HepG2 (cell line): ENCODE data around the gene SEC31B. TPM values are rescaled to one million over a fixed set of nuclear protein-coding genes. Genes with fewer than 3 reads are reported as not detected.

Experiments
- ATAC-seq: fragments of 200-7000 bp; cut with Tn5 transposase; 3 replicates; pipeline ENCODE4 v1.9.1; 2020; ENCODE audit warnings: mild to moderate bottlenecking, moderate library complexity
- BruUV-seq: library from RNA; stranded (reverse); fragments of 400-500 nt; replicated peaks from 2 replicates; lab custom pipeline; 2021; lab: Mats Ljungman, UMichigan
- CTCF ChIA-PET: fragments of 300-600 bp; formaldehyde crosslinking; extraction: SDS; loops from one replicate; lab custom pipeline; 2021; ENCODE audit warnings: low total read pairs, inconsistent platforms, low intra/inter-chr PET ratio; lab: Yijun Ruan, JAX
- POLR2A ChIA-PET: fragments of 350-600 bp; sonication (Branson Sonifier 250); formaldehyde crosslinking; loops from one replicate; lab custom pipeline; 2020; ENCODE audit warnings: antibody characterized with exemption, inconsistent platforms; lab: Yijun Ruan, JAX
- DNase-seq: peaks from one replicate; pipeline ENCODE4 v3.0.0-alpha.2; 2015; ENCODE audit warnings: low spot score
- FAIRE-seq: peaks from 3 replicates; lab custom pipeline; 2011; peaks lifted over from hg19 to GRCh38; lab: Jason Lieb, UNC
- H2AFZ ChIP-seq: one replicate; pipeline ENCODE4 v1.6.1; 2011; ENCODE audit warnings: low read length, inconsistent platforms
- H3K27ac ChIP-seq: fragments of 300-600 bp; 3 replicates; pipeline ENCODE4 v1.8.0; 2011; ENCODE audit warnings: mixed run types, mild to moderate bottlenecking, mixed read lengths, low read length, inconsistent platforms; ENCODE audit not compliant: insufficient read depth; ENCODE audit errors: extremely low read length
- H3K27me3 ChIP-seq, 2 experiments: fragments of 200-600 bp in 1 of 2; 2 replicates in 1 of 2; 3 replicates in 1 of 2; pipeline versions ENCODE4 v1.6.0 to v1.8.0; 2011; ENCODE audit warnings: low read length in 2 of 2, mild to moderate bottlenecking in 2 of 2, moderate library complexity in 2 of 2, inconsistent platforms in 1 of 2; ENCODE audit not compliant: insufficient read depth in 2 of 2, control insufficient read depth in 1 of 2
- H3K36me3 ChIP-seq, 2 experiments: fragments of 200-600 bp in 1 of 2; replicated peaks in 1 of 2; 2 replicates in 1 of 2; 3 replicates in 1 of 2; pipeline versions ENCODE4 v1.5.1 to v1.8.0; 2011; ENCODE audit warnings: low read length in 2 of 2, inconsistent platforms in 1 of 2; ENCODE audit not compliant: insufficient read depth in 2 of 2, control insufficient read depth in 1 of 2
- H3K4me1 ChIP-seq: 2 replicates; pipeline ENCODE4 v1.5.1; 2012; ENCODE audit warnings: low read length, inconsistent platforms; ENCODE audit not compliant: insufficient read depth
- H3K4me2 ChIP-seq: 2 replicates; pipeline ENCODE4 v1.6.0; 2011; ENCODE audit warnings: low read depth, low read length, inconsistent platforms
- H3K4me3 ChIP-seq, 3 experiments: fragments of 200-600 bp in 1 of 3; sonication (generic), shearing (Covaris generic) in 1 of 3; replicated peaks in 1 of 3; 2 replicates each; pipeline ENCODE4 v1.5.1; 2011 to 2016; ENCODE audit warnings: low read length in 3 of 3, inconsistent platforms in 2 of 3, low read depth in 2 of 3, mild to moderate bottlenecking in 2 of 3, control low read depth in 1 of 3, mixed read lengths in 1 of 3; ENCODE audit not compliant: insufficient read depth in 1 of 3
- H3K79me2 ChIP-seq: one replicate; pipeline ENCODE4 v1.6.1; 2011; ENCODE audit warnings: low read length, inconsistent platforms; ENCODE audit not compliant: insufficient read depth
- H3K9ac ChIP-seq: 2 replicates; pipeline ENCODE4 v1.6.0; 2011; ENCODE audit warnings: mild to moderate bottlenecking, low read depth, low read length, inconsistent platforms; ENCODE audit not compliant: insufficient read depth
- H3K9me3 ChIP-seq: 2 replicates; pipeline ENCODE4 v1.5.1; 2012; ENCODE audit warnings: mild to moderate bottlenecking, low read length
- H4K20me1 ChIP-seq: 2 replicates; pipeline ENCODE4 v1.6.0; 2011; ENCODE audit warnings: inconsistent platforms, mild to moderate bottlenecking, low read length, moderate library complexity; ENCODE audit not compliant: insufficient read depth
- ARNT2 ChIP-seq: sonication (generic); formaldehyde crosslinking; IDR thresholded peaks from 2 replicates; pipeline ENCODE4 v1.8.0; 2022; ENCODE audit warnings: mild to moderate bottlenecking, low read depth, missing genetic modification reagents, moderate library complexity
- JARID2 ChIP-seq: sonication (generic); formaldehyde crosslinking; IDR thresholded peaks from 2 replicates; pipeline ENCODE4 v1.8.1; 2023; ENCODE audit warnings: missing genetic modification reagents, inconsistent platforms; ENCODE audit not compliant: insufficient replicate concordance
- NBN ChIP-seq: fragments of 450-650 bp; conservative IDR thresholded peaks from 2 replicates; pipeline ENCODE4 v1.6.1; 2017
- PRPF4 ChIP-seq: fragments of 200-400 bp; formaldehyde crosslinking; IDR thresholded peaks from 2 replicates; pipeline ENCODE4 v1.6.1; 2016; ENCODE audit warnings: low read length, low read depth; ENCODE audit not compliant: poor library complexity, severe bottlenecking
- RARA ChIP-seq: IDR thresholded peaks from 2 replicates; pipeline ENCODE4 v1.6.1; 2016; ENCODE audit warnings: missing genetic modification reagents, missing compliant biosample characterization
- SALL1 ChIP-seq: sonication (generic); formaldehyde crosslinking; IDR thresholded peaks from 2 replicates; pipeline ENCODE4 v1.8.0; 2022; ENCODE audit warnings: mild to moderate bottlenecking, missing genetic modification reagents
- ZC3H13 ChIP-seq: sonication (generic); formaldehyde crosslinking; IDR thresholded peaks from 2 replicates; pipeline ENCODE4 v1.8.1; 2023; ENCODE audit warnings: mild to moderate bottlenecking, missing genetic modification reagents, moderate library complexity
- ZNF337 ChIP-seq: sonication (generic); formaldehyde crosslinking; IDR thresholded peaks from 2 replicates; pipeline ENCODE4 v1.5.1; 2020; ENCODE audit warnings: missing genetic modification reagents, low read depth, mild to moderate bottlenecking, borderline replicate concordance
- ZNF441 ChIP-seq: sonication (generic); formaldehyde crosslinking; IDR thresholded peaks from 2 replicates; pipeline ENCODE4 v1.7.0; 2021; ENCODE audit warnings: missing genetic modification reagents, borderline replicate concordance
- ZNF530 ChIP-seq: sonication (generic); formaldehyde crosslinking; IDR thresholded peaks from 2 replicates; pipeline ENCODE4 v1.5.0; 2020; ENCODE audit warnings: low read depth, mild to moderate bottlenecking, missing genetic modification reagents
- ZNF670 ChIP-seq: sonication (generic); formaldehyde crosslinking; IDR thresholded peaks from 2 replicates; pipeline ENCODE4 v1.8.0; 2022; ENCODE audit warnings: mild to moderate bottlenecking, missing genetic modification reagents, borderline replicate concordance
- ZNF790 ChIP-seq: sonication (generic); formaldehyde crosslinking; IDR thresholded peaks from 2 replicates; pipeline ENCODE4 v1.8.0; 2022; ENCODE audit warnings: missing genetic modification reagents, mild to moderate bottlenecking, borderline replicate concordance
- WGBS: methylation state at CpG from one replicate; pipeline ENCODE4 v1.1.6; 2017; ENCODE audit warnings: low lambda C conversion rate; 5-methylcytosine and 5-hydroxymethylcytosine counted together
- in situ Hi-C: cut with HindIII; loops from 2 replicates; pipeline ENCODE4 v1.10.0; 2017; ENCODE audit warnings: low pct_unique_long_range_greater_than_20kb; ENCODE audit not compliant: extremely low pct_ligation_motif_present
- intact Hi-C: fragments of 100-400 bp; cut with micrococcal nuclease; formaldehyde crosslinking; loops from one replicate; pipeline ENCODE4 v1.10.0; 2022; ENCODE audit not compliant: unreplicated experiment
- polyA plus RNA-seq, 8 experiments: library from polyadenylated mRNA; depleted of rRNA in 3 of 8; stranded (reverse) in 7 of 8; unstranded in 1 of 8; fragments of >200 nt; fragmentation: Illumina TruSeq in 4 of 8; extraction: Trizol in 4 of 8; gene quantifications; 2 replicates each; pipeline versions ENCODE4 v1.2.1 to v1.2.3, GENCODE V29; 2011 to 2016; ENCODE audit warnings: low read depth in 4 of 8, missing spikeins in 1 of 8, mixed read lengths in 1 of 8; ENCODE audit not compliant: insufficient read depth in 1 of 8
- total RNA-seq, 5 experiments: library from RNA; depleted of rRNA; stranded (reverse); fragments of >200 nt; fragmentation: Illumina TruSeq; extraction: Trizol; gene quantifications; 2 replicates each; pipeline ENCODE4 v1.2.3, GENCODE V29; 2016; ENCODE audit warnings: low read depth in 1 of 5
- TF ChIP-seq, protein P1 (sequence below), 2 experiments: IDR thresholded peaks; 2 replicates each; pipeline ENCODE4 v1.6.1; 2011 to 2012; ENCODE audit warnings: low read length in 2 of 2, borderline replicate concordance in 1 of 2, low read depth in 1 of 2, mild to moderate bottlenecking in 1 of 2, moderate library complexity in 1 of 2
- TF ChIP-seq, protein P2 (sequence below): sonication (generic); formaldehyde crosslinking; IDR thresholded peaks from 2 replicates; pipeline ENCODE4 v1.5.1; 2020; ENCODE audit warnings: missing genetic modification reagents, mild to moderate bottlenecking, borderline replicate concordance
- TF ChIP-seq, protein P3 (sequence below): sonication (generic); formaldehyde crosslinking; IDR thresholded peaks from 2 replicates; pipeline ENCODE4 v1.4.0; 2020; ENCODE audit warnings: missing genetic modification reagents, mild to moderate bottlenecking, borderline replicate concordance

SEC31B gene
- total and polyA plus RNA-seq, 2 of the 13 experiments (the other 11 are each of a cell fraction or from before 2014, with no cell fraction given), result 2.0 to 8.3 TPM

DNA sequence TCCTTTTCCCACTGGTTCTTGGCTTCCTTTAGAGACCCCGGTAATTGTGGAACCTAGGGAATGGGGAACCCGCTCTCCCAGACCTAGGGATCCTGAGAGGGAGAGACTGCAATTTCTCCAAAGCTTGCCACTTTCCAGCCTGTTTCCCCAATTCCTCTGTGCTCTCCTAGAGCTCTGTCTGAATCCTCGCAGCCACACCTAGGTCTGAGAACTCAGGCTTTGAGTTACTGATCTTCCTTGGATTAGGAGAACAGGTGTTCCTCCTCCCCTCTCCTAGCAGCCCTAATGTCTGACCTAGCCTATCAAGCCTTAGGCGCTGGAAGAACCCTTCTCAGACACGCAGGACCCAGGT lies 36.9 kb downstream of the SEC31B start:
- ChIA-PET CTCF (interaction anchor here (1.4 to 1.8 kb wide), 2 partner anchors 36 to 49 kb away, joined by 4 to 8 read pairs; no protein-coding TSS in a partner anchor), POLR2A (interaction anchor here (1.0 to 1.3 kb wide), 2 partner anchors 36 to 141 kb away, joined by 4 to 5 read pairs; no protein-coding TSS in a partner anchor)
- H3K36me3 ChIP-seq, result no peaks in the 10 kb centered on the region
- in situ Hi-C loops, result no loop called here
- BruUV-seq, result no TSS peak
- peaks cover 2 to 14% of the 10 kb centered on the region in 2 experiments; a peak in 3 of 5 replicates for H3K27me3 ChIP-seq
- intact Hi-C loops, result loop anchor here (5.0 kb wide), 1 partner anchor 34 kb away; the partner anchor contains the start of gene SEC31B
- H4K20me1 ChIP-seq, result no peaks in the 10 kb centered on the region
- 44% methylated on average over 5 of the region's 5 CpGs for WGBS
- no peak overlapping the region for H3K27ac ChIP-seq
- peak overlapping the region in 1 of 3 experiments; percentile 77; a peak in 2 of 6 replicates for H3K4me3 ChIP-seq
- no peaks in the 10 kb centered on the region for H3K79me2 ChIP-seq
- H3K4me1 ChIP-seq, result peaks cover 10% of the 10 kb centered on the region; the same call in 1 of the 2 replicates
- ATAC-seq (peak; percentile 2; the same call in 2 of the 3 replicates), DNase-seq (no peak), FAIRE-seq (no peak)
- no peak overlapping the region for H2AFZ ChIP-seq
- no peaks in the 10 kb centered on the region for H3K9me3 ChIP-seq
- H3K4me2 ChIP-seq, result peak overlapping the region; percentile 98
- 0 out of 2 replicates have a peak overlapping the region, but pooled peaks have one; percentile 16 for H3K9ac ChIP-seq
- TF ChIP-seq ARNT2 (CRISPR knock-in tag) (no peak), NBN (no peak), ZNF530 (CRISPR knock-in tag) (no peak), RARA (no peak), JARID2 (no peak), PRPF4 (no peak), ZNF790 (0 out of 2 replicates have a peak, but pooled peaks have one; percentile 20), SALL1 (CRISPR knock-in tag) (no peak), ZNF670 (CRISPR knock-in tag) (no peak), ZNF337 (CRISPR knock-in tag) (no peak), ZC3H13 (CRISPR knock-in tag) (0 out of 2 replicates have a peak, but pooled peaks have one; percentile 3), ZNF441 (CRISPR knock-in tag) (0 out of 2 replicates have a peak, but pooled peaks have one; percentile 16)
- TF ChIP-seq, protein P1, sequence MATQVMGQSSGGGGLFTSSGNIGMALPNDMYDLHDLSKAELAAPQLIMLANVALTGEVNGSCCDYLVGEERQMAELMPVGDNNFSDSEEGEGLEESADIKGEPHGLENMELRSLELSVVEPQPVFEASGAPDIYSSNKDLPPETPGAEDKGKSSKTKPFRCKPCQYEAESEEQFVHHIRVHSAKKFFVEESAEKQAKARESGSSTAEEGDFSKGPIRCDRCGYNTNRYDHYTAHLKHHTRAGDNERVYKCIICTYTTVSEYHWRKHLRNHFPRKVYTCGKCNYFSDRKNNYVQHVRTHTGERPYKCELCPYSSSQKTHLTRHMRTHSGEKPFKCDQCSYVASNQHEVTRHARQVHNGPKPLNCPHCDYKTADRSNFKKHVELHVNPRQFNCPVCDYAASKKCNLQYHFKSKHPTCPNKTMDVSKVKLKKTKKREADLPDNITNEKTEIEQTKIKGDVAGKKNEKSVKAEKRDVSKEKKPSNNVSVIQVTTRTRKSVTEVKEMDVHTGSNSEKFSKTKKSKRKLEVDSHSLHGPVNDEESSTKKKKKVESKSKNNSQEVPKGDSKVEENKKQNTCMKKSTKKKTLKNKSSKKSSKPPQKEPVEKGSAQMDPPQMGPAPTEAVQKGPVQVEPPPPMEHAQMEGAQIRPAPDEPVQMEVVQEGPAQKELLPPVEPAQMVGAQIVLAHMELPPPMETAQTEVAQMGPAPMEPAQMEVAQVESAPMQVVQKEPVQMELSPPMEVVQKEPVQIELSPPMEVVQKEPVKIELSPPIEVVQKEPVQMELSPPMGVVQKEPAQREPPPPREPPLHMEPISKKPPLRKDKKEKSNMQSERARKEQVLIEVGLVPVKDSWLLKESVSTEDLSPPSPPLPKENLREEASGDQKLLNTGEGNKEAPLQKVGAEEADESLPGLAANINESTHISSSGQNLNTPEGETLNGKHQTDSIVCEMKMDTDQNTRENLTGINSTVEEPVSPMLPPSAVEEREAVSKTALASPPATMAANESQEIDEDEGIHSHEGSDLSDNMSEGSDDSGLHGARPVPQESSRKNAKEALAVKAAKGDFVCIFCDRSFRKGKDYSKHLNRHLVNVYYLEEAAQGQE (IDR thresholded peaks at IDR 0.05; ENCODE audit: borderline replicate concordance in 1 of 2, low read depth in 1 of 2, low read length in 2 of 2), result no peak
- TF ChIP-seq, protein P2, sequence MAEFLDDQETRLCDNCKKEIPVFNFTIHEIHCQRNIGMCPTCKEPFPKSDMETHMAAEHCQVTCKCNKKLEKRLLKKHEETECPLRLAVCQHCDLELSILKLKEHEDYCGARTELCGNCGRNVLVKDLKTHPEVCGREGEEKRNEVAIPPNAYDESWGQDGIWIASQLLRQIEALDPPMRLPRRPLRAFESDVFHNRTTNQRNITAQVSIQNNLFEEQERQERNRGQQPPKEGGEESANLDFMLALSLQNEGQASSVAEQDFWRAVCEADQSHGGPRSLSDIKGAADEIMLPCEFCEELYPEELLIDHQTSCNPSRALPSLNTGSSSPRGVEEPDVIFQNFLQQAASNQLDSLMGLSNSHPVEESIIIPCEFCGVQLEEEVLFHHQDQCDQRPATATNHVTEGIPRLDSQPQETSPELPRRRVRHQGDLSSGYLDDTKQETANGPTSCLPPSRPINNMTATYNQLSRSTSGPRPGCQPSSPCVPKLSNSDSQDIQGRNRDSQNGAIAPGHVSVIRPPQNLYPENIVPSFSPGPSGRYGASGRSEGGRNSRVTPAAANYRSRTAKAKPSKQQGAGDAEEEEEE (CRISPR knock-in tag), result no peak
- TF ChIP-seq, protein P3, sequence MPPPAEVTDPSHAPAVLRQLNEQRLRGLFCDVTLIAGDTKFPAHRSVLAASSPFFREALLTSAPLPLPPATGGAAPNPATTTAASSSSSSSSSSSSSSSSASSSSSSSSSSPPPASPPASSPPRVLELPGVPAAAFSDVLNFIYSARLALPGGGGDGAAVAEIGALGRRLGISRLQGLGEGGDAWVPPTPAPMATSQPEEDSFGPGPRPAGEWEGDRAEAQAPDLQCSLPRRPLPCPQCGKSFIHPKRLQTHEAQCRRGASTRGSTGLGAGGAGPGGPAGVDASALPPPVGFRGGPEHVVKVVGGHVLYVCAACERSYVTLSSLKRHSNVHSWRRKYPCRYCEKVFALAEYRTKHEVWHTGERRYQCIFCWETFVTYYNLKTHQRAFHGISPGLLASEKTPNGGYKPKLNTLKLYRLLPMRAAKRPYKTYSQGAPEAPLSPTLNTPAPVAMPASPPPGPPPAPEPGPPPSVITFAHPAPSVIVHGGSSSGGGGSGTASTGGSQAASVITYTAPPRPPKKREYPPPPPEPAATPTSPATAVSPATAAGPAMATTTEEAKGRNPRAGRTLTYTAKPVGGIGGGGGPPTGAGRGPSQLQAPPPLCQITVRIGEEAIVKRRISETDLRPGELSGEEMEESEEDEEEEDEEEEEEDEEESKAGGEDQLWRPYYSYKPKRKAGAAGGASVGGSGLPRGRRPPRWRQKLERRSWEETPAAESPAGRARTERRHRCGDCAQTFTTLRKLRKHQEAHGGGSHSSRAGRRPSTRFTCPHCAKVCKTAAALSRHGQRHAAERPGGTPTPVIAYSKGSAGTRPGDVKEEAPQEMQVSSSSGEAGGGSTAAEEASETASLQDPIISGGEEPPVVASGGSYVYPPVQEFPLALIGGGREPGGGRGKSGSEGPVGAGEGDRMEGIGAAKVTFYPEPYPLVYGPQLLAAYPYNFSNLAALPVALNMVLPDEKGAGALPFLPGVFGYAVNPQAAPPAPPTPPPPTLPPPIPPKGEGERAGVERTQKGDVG (CRISPR knock-in tag), result no peak
